ENCODE results near the gene TNS2. TPM values are rescaled to one million over a fixed set of nuclear protein-coding genes. Genes with fewer than 3 reads are reported as not detected.

Gene TNS2
- total RNA-seq, 1 donor from 2014 or later = 2.5 TPM

GRCh38 chr12:53096089-53096741 is 46.4 kb downstream of the TNS2 start:
- Mint-ChIP-seq H3K4me1 (ENCODE audit: low read depth, unreplicated experiment) (peaks cover 8% of the 10 kb centered on the region), H3K27ac (ENCODE audit: unreplicated experiment) (no peak overlapping the region), H3K27me3 (ENCODE audit: unreplicated experiment) (peaks cover 32% of the 10 kb centered on the region), H3K36me3 (ENCODE audit: unreplicated experiment) (no peaks in the 10 kb centered on the region), H3K4me3 (ENCODE audit: unreplicated experiment) (no peak overlapping the region), H3K9me3 (ENCODE audit: unreplicated experiment) (peaks cover 6% of the 10 kb centered on the region)
- no peak for DNase-seq
- TF ChIP-seq CTCF (IDR thresholded peaks at IDR 0.05; ENCODE audit: partially characterized antibody, unreplicated experiment) = no peak

- peak overlapping the region; percentile 88 for H3K4me3 Mint-ChIP-seq (ENCODE audit: unreplicated experiment)
- no peak overlapping the region for H3K27ac Mint-ChIP-seq (ENCODE audit: unreplicated experiment)
- H3K27me3 Mint-ChIP-seq (ENCODE audit: unreplicated experiment) = peaks cover 32% of the 10 kb centered on the region
- TF ChIP-seq CTCF (IDR thresholded peaks at IDR 0.05; ENCODE audit: partially characterized antibody, unreplicated experiment) = no peak
- H3K9me3 Mint-ChIP-seq (ENCODE audit: unreplicated experiment) = peaks cover 6% of the 10 kb centered on the region
- no peaks in the 10 kb centered on the region for H3K36me3 Mint-ChIP-seq (ENCODE audit: unreplicated experiment)
- peaks cover 8% of the 10 kb centered on the region for H3K4me1 Mint-ChIP-seq (ENCODE audit: low read depth, unreplicated experiment)
- no peak for DNase-seq
These were observed 46.9 kb downstream of the TNS2 start for GRCh38 chr12:53096759-53097158.

- peaks cover 6% of the 10 kb centered on the region for H3K9me3 Mint-ChIP-seq (ENCODE audit: unreplicated experiment)
- H3K27ac Mint-ChIP-seq (ENCODE audit: unreplicated experiment) = no peak overlapping the region
- no peaks in the 10 kb centered on the region for H3K36me3 Mint-ChIP-seq (ENCODE audit: unreplicated experiment)
- no peak for DNase-seq
- peaks cover 8% of the 10 kb centered on the region for H3K4me1 Mint-ChIP-seq (ENCODE audit: low read depth, unreplicated experiment)
- peaks cover 32% of the 10 kb centered on the region for H3K27me3 Mint-ChIP-seq (ENCODE audit: unreplicated experiment)
- peak overlapping the region; percentile 88 for H3K4me3 Mint-ChIP-seq (ENCODE audit: unreplicated experiment)
- TF ChIP-seq CTCF (IDR thresholded peaks at IDR 0.05; ENCODE audit: partially characterized antibody, unreplicated experiment) = no peak
These were observed 47.3 kb downstream of the TNS2 start for GRCh38 chr12:53097207-53097563.

- peaks cover 32% of the 10 kb centered on the region for H3K27me3 Mint-ChIP-seq (ENCODE audit: unreplicated experiment)
- no peak for TF ChIP-seq CTCF (IDR thresholded peaks at IDR 0.05; ENCODE audit: partially characterized antibody, unreplicated experiment)
- DNase-seq = peak; percentile 69
- peaks cover 8% of the 10 kb centered on the region for H3K4me1 Mint-ChIP-seq (ENCODE audit: low read depth, unreplicated experiment)
- H3K9me3 Mint-ChIP-seq (ENCODE audit: unreplicated experiment) = peaks cover 6% of the 10 kb centered on the region
- H3K4me3 Mint-ChIP-seq (ENCODE audit: unreplicated experiment) = peak within 1 kb of the TSS; percentile 91
- no peaks in the 10 kb centered on the region for H3K36me3 Mint-ChIP-seq (ENCODE audit: unreplicated experiment)
- H3K27ac Mint-ChIP-seq (ENCODE audit: unreplicated experiment) = no peak within 1 kb of the TSS
These were observed 47.9 kb downstream of the TNS2 start, which contains the start of gene IGFBP6 for GRCh38 chr12:53097564-53098353. TSS of gene IGFBP6 (plus strand) at chr12:53097667. CDS start at chr12:53097718, 51 bp downstream.

All from glutamatergic neuron (in vitro differentiated cells).